H1 (cell line): ENCODE data around the gene ZNRF2. TPM values are rescaled to one million over a fixed set of nuclear protein-coding genes. Genes with fewer than 3 reads are reported as not detected.

Experiments
- ATF3 ChIP-seq: IDR thresholded peaks from 2 replicates; pipeline ENCODE4 v1.6.1; 2011; ENCODE audit warnings: low read depth, mild to moderate bottlenecking, low read length; ENCODE audit not compliant: insufficient read depth
- CHD2 ChIP-seq: IDR thresholded peaks from 2 replicates; pipeline ENCODE4 v1.6.1; 2012; ENCODE audit warnings: low read length, improper control_type of control experiment
- CHD7 ChIP-seq: fragments of 300-600 bp; sonication (generic); IDR thresholded peaks from 2 replicates; pipeline ENCODE4 v1.7.1; 2012; ENCODE audit warnings: low read length, moderate library complexity, mild to moderate bottlenecking, inconsistent platforms; ENCODE audit not compliant: insufficient replicate concordance
- GABPA ChIP-seq: IDR thresholded peaks from 2 replicates; pipeline ENCODE4 v1.6.1; 2011; ENCODE audit warnings: mild to moderate bottlenecking, low read length, moderate library complexity, borderline replicate concordance; ENCODE audit not compliant: insufficient read depth
- NANOG ChIP-seq: IDR thresholded peaks from 2 replicates; pipeline ENCODE4 v1.6.1; 2011; ENCODE audit warnings: low read length, low read depth, mild to moderate bottlenecking, inconsistent platforms; ENCODE audit not compliant: insufficient read depth, poor library complexity, severe bottlenecking
- RAD21 ChIP-seq, 2 experiments: IDR thresholded peaks in 1 of 2; conservative IDR thresholded peaks in 1 of 2; 2 replicates each; pipeline ENCODE4 v1.6.1; 2011; ENCODE audit warnings: low read depth in 2 of 2, low read length in 2 of 2, improper control_type of control experiment in 1 of 2, inconsistent platforms in 1 of 2, mild to moderate bottlenecking in 1 of 2, moderate library complexity in 1 of 2
- RBBP5 ChIP-seq: IDR thresholded peaks from 2 replicates; pipeline ENCODE4 v1.7.1; 2012; ENCODE audit warnings: low read depth, mild to moderate bottlenecking, inconsistent platforms, low read length, moderate library complexity, borderline replicate concordance
- SIRT6 ChIP-seq: IDR thresholded peaks from one replicate; pipeline ENCODE4 v1.7.1; 2012; ENCODE audit warnings: low read length, inconsistent platforms
- TCF12 ChIP-seq: IDR thresholded peaks from 2 replicates; pipeline ENCODE4 v1.6.1; 2011; ENCODE audit warnings: low read depth, mild to moderate bottlenecking, low read length
- YY1 ChIP-seq: IDR thresholded peaks from 2 replicates; pipeline ENCODE4 v1.6.1; 2011; ENCODE audit warnings: low read depth, mild to moderate bottlenecking, low read length
- polyA plus RNA-seq, 7 experiments: library from polyadenylated mRNA; depleted of rRNA in 3 of 7; stranded (reverse) in 5 of 7; unstranded in 2 of 7; fragments of >200 nt in 5 of 7; fragments of 200-250 nt in 2 of 7; gene quantifications; 1 replicate in 5 of 7; 2 replicates in 1 of 7; 4 replicates in 1 of 7; pipeline versions ENCODE4 v1.2.1 to v1.2.3, GENCODE V29; 2011 to 2013; ENCODE audit warnings: missing spikeins in 2 of 7, mixed read lengths in 2 of 7
- total RNA-seq: library from RNA; stranded (reverse); fragmentation: NEBNext Ultra II Directional; extraction: Animal tissue kit (Norgen Biotek cat#: 25700); gene quantifications from 2 replicates; pipeline ENCODE4 v1.2.1, GENCODE V29; 2021

ZNRF2 gene
- total and polyA plus RNA-seq, 2 of the 8 experiments (the other 6 are each of a cell fraction or from before 2014, with no cell fraction given): 2.9 to 16.2 TPM

GRCh38 chr7:30309842-30310435, 25.5 kb downstream of the ZNRF2 start (continued):
- TF ChIP-seq CHD7 (no peak), GABPA (no peak), TCF12 (no peak), ATF3 (no peak), CHD2 (no peak), RAD21 (IDR thresholded peaks at IDR 0.05 in 1 of 2, conservative IDR thresholded peaks at IDR 0.05 in 1 of 2; ENCODE audit: low read depth in 2 of 2, low read length in 2 of 2) (no peak), SIRT6 (no peak), RBBP5 (no peak), YY1 (no peak), NANOG (no peak)
